DND-41 (cell line): ENCODE results near the gene AMPD2.

Experiments used
- ATAC-seq: fragments of 200-7000 bp; cut with Tn5 transposase; 3 replicates; pipeline ENCODE4 v1.9.1; 2021; ENCODE audit warnings: low read depth; ENCODE audit not compliant: insufficient read depth
- DNase-seq: peaks from one replicate; pipeline ENCODE4 v3.0.0-alpha.2; 2020
- H2AFZ ChIP-seq: 2 replicates; pipeline ENCODE4 v1.6.0; 2012; ENCODE audit warnings: low read depth, low read length
- H3K27ac ChIP-seq: 2 replicates; pipeline ENCODE4 v1.5.1; 2012; ENCODE audit warnings: low read length, inconsistent platforms
- H3K27me3 ChIP-seq: fragments of 200-600 bp; sonication (generic); 2 replicates; pipeline ENCODE4 v1.6.0; 2012; ENCODE audit warnings: low read length, mild to moderate bottlenecking, inconsistent platforms; ENCODE audit not compliant: insufficient read depth, poor library complexity
- H3K36me3 ChIP-seq: 2 replicates; pipeline ENCODE4 v1.5.1; 2012; ENCODE audit warnings: low read length, inconsistent platforms; ENCODE audit not compliant: insufficient read depth
- H3K4me1 ChIP-seq: 2 replicates; pipeline ENCODE4 v1.5.1; 2012; ENCODE audit warnings: mild to moderate bottlenecking, low read length; ENCODE audit not compliant: insufficient read depth
- H3K4me2 ChIP-seq: 2 replicates; pipeline ENCODE4 v1.6.0; 2012; ENCODE audit warnings: mild to moderate bottlenecking, moderate library complexity, low read length, inconsistent platforms; ENCODE audit not compliant: insufficient read depth
- H3K4me3 ChIP-seq, 2 experiments: fragments of 200-600 bp in 1 of 2; shearing (Covaris generic) in 1 of 2; 2 replicates each; pipeline ENCODE4 v1.5.1; 2012 to 2016; ENCODE audit warnings: inconsistent platforms in 2 of 2, low read length in 2 of 2, mild to moderate bottlenecking in 2 of 2, low read depth in 1 of 2, moderate library complexity in 1 of 2
- H3K79me2 ChIP-seq: 2 replicates; pipeline ENCODE4 v1.6.0; 2012; ENCODE audit warnings: low read length, inconsistent platforms; ENCODE audit not compliant: insufficient read depth
- H3K9ac ChIP-seq: 2 replicates; pipeline ENCODE4 v1.6.0; 2012; ENCODE audit warnings: low read depth, mild to moderate bottlenecking, inconsistent platforms, low read length, moderate library complexity
- H3K9me3 ChIP-seq: 2 replicates; pipeline ENCODE4 v1.5.1; 2012; ENCODE audit warnings: low read length, moderate library complexity, mild to moderate bottlenecking, inconsistent platforms; ENCODE audit not compliant: insufficient read depth, severe bottlenecking
- H4K20me1 ChIP-seq: 2 replicates; pipeline ENCODE4 v1.6.0; 2012; ENCODE audit warnings: low read length; ENCODE audit not compliant: insufficient read depth
- EZH2 ChIP-seq: IDR thresholded peaks from 3 replicates; pipeline ENCODE4 v1.6.1; 2012; ENCODE audit warnings: borderline replicate concordance, low read depth, mild to moderate bottlenecking, moderate library complexity, low read length, inconsistent platforms; ENCODE audit not compliant: severe bottlenecking
- TF ChIP-seq, protein P1 (sequence below): IDR thresholded peaks from 2 replicates; pipeline ENCODE4 v1.5.1; 2012; ENCODE audit warnings: borderline replicate concordance, low read length, moderate library complexity, mild to moderate bottlenecking; ENCODE audit not compliant: poor library complexity, severe bottlenecking; ENCODE audit errors: extremely low read depth

Gene AMPD2

DNA sequence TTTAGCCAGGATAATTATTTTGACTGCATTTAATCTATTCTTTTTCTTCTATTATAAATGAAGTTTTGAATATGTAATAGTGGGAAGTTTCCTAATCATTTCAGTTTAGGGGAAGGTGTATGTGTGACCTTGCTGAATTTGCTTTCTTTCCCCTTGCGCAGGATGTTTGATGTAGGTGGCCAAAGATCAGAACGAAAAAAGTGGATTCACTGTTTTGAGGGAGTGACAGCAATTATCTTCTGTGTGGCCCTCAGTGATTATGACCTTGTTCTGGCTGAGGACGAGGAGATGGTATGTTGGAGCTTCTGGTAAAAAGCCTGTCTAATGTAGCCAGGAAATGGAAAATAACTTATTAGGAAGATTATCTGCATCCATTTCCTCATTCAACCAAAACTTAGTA, 33.6 kb upstream of the AMPD2 start:
- Histone ChIP-seq H3K4me3 (no peak overlapping the region), H3K36me3 (peaks cover 93% of the 10 kb centered on the region), H2AFZ (no peak overlapping the region), H3K27ac (no peak overlapping the region), H3K4me1 (no peaks in the 10 kb centered on the region), H3K9ac (no peak overlapping the region), H3K4me2 (no peak overlapping the region), H3K79me2 (no peaks in the 10 kb centered on the region), H3K27me3 (no peaks in the 10 kb centered on the region), H4K20me1 (no peaks in the 10 kb centered on the region), H3K9me3 (no peaks in the 10 kb centered on the region)
- DNase-seq (no peak), ATAC-seq (no peak)
- no peak for TF ChIP-seq EZH2
- TF ChIP-seq, protein P1, sequence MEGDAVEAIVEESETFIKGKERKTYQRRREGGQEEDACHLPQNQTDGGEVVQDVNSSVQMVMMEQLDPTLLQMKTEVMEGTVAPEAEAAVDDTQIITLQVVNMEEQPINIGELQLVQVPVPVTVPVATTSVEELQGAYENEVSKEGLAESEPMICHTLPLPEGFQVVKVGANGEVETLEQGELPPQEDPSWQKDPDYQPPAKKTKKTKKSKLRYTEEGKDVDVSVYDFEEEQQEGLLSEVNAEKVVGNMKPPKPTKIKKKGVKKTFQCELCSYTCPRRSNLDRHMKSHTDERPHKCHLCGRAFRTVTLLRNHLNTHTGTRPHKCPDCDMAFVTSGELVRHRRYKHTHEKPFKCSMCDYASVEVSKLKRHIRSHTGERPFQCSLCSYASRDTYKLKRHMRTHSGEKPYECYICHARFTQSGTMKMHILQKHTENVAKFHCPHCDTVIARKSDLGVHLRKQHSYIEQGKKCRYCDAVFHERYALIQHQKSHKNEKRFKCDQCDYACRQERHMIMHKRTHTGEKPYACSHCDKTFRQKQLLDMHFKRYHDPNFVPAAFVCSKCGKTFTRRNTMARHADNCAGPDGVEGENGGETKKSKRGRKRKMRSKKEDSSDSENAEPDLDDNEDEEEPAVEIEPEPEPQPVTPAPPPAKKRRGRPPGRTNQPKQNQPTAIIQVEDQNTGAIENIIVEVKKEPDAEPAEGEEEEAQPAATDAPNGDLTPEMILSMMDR: no peak

DNA sequence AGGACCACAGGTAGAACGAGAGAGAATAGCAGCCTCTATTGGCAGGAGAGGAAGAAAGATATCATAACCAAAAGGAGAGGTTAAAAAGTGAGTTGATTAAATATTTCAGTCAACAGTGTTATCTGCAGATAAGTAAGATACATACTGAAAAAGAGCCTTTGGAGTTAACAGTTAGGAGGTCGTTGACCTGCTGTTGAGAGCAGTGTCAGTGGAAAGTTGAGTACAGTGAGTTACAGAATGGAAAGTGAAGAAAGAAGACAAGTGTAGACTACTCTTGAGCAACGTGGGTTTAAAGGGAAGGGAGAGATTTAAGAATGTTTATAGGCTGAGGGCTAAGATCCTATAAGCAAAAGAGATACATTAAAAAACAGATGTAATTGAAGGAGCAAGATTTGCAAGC, 30.5 kb upstream of the AMPD2 start:
- H3K9me3 ChIP-seq: no peaks in the 10 kb centered on the region

DNA sequence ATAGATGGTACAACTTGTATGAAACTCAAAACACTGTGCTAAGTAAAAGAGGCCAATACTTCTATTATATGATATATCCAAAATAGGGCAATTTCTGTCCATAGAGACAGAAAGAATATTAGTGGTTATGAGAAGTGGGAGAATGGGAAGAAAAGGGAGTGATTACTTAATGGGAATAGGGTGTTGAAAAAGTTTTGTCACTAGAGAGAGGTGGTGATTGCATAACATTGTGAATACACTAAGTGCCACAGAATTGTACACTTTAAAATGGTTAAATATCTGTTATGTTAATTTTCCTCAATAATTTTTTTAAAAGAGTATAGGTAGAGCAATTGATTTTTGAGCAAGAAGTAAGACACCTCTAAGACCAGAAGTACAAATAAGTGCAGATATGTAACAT, 30.0 kb upstream of the AMPD2 start:
- no peak overlapping the region for H3K9ac ChIP-seq
- H3K4me2 ChIP-seq: no peak overlapping the region
- peaks cover 93% of the 10 kb centered on the region for H3K36me3 ChIP-seq
- no peaks in the 10 kb centered on the region for H3K4me1 ChIP-seq
- no peaks in the 10 kb centered on the region for H3K9me3 ChIP-seq
- no peak overlapping the region for H3K27ac ChIP-seq
- no peaks in the 10 kb centered on the region for H3K27me3 ChIP-seq
- DNase-seq: no peak
- no peaks in the 10 kb centered on the region for H4K20me1 ChIP-seq
- no peak for ATAC-seq
- H2AFZ ChIP-seq: no peak overlapping the region
- H3K79me2 ChIP-seq: no peaks in the 10 kb centered on the region
- no peak for TF ChIP-seq EZH2
- TF ChIP-seq, protein P1: no peak
- H3K4me3 ChIP-seq: no peak overlapping the region

More for the DNA sequence above, 30.5 kb upstream of the AMPD2 start:
- Histone ChIP-seq H3K27ac (no peak overlapping the region), H4K20me1 (no peaks in the 10 kb centered on the region), H3K36me3 (peaks cover 96% of the 10 kb centered on the region), H3K4me3 (no peak overlapping the region), H3K9ac (no peak overlapping the region), H2AFZ (no peak overlapping the region), H3K4me2 (no peak overlapping the region), H3K79me2 (no peaks in the 10 kb centered on the region), H3K27me3 (no peaks in the 10 kb centered on the region), H3K4me1 (no peaks in the 10 kb centered on the region)
- TF ChIP-seq, protein P1: no peak
- TF ChIP-seq EZH2: no peak
- DNase-seq: no peak
- no peak for ATAC-seq

DNA sequence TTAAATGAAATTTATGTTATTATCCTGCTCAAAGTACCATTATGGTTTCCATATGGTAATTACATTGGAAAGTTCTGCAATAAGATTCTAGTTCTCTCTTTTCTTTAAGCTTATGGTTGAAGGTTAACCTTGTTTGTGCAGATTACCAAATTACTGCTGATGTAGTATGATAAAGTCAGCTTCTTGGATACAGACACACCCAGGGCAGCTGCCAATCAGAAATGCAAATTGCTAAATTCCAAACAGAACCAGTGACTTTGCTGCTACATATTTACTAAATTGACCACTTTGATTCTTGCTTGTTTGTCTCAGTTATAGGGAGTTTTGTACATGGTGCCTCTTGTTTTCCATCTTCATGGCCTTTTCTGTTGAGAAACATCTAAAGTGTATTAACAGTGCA, 26.7 kb upstream of the AMPD2 start:
- H4K20me1 ChIP-seq: no peaks in the 10 kb centered on the region
- H3K36me3 ChIP-seq: peaks cover 71% of the 10 kb centered on the region
- ATAC-seq (no peak), DNase-seq (no peak)
- H3K27me3 ChIP-seq: no peaks in the 10 kb centered on the region
- TF ChIP-seq EZH2: no peak
- TF ChIP-seq, protein P1: no peak
- H2AFZ ChIP-seq: no peak overlapping the region
- H3K4me1 ChIP-seq: no peaks in the 10 kb centered on the region
- no peak overlapping the region for H3K4me2 ChIP-seq
- H3K9ac ChIP-seq: no peak overlapping the region
- H3K9me3 ChIP-seq: no peaks in the 10 kb centered on the region
- no peak overlapping the region for H3K27ac ChIP-seq
- no peak overlapping the region for H3K4me3 ChIP-seq
- no peaks in the 10 kb centered on the region for H3K79me2 ChIP-seq
